Chondrocyte (in vitro differentiated cells): ENCODE data around the gene TNFRSF19. TPM values are rescaled to one million over a fixed set of nuclear protein-coding genes. Genes with fewer than 3 reads are reported as not detected.

Experiments
- DNase-seq: peaks from one replicate; pipeline ENCODE4 v3.0.0; 2021; ENCODE audit warnings: mixed read lengths, low spot score
- H3K27ac Mint-ChIP-seq: one replicate; pipeline ENCODE4 v1.8.0; 2021; ENCODE audit warnings: mild to moderate bottlenecking, moderate library complexity, mixed read lengths; ENCODE audit not compliant: unreplicated experiment
- H3K27me3 Mint-ChIP-seq: 2 replicates; pipeline ENCODE4 v1.8.0; 2021; ENCODE audit warnings: low read depth, mixed read lengths
- H3K36me3 Mint-ChIP-seq: 2 replicates; pipeline ENCODE4 v1.8.0; 2021; ENCODE audit warnings: low read depth, mixed read lengths
- H3K4me1 Mint-ChIP-seq: 2 replicates; pipeline ENCODE4 v1.8.0; 2021; ENCODE audit warnings: low read depth, mild to moderate bottlenecking, mixed read lengths
- H3K4me3 Mint-ChIP-seq: one replicate; pipeline ENCODE4 v1.8.0; 2021; ENCODE audit warnings: mild to moderate bottlenecking, moderate library complexity, mixed read lengths; ENCODE audit not compliant: unreplicated experiment
- H3K9me3 Mint-ChIP-seq: 2 replicates; pipeline ENCODE4 v1.8.0; 2021; ENCODE audit warnings: low read depth, mixed read lengths
- CTCF ChIP-seq: fragments of 200-600 bp; sonication (generic); IDR thresholded peaks from 2 replicates; pipeline ENCODE4 v1.5.0; 2021; ENCODE audit warnings: antibody characterized with exemption, mild to moderate bottlenecking, moderate library complexity
- total RNA-seq: library from RNA; stranded (reverse); gene quantifications from 3 replicates; pipeline ENCODE4 v1.2.1, GENCODE V29; 2021

Gene TNFRSF19
- total RNA-seq, 1 donor from 2014 or later, result 1.3 TPM

GRCh38 chr13:23570921-23571315 lies 706 bp downstream of the TNFRSF19 start:
- Mint-ChIP-seq H3K9me3 (no peaks in the 10 kb centered on the region), H3K27ac (no peak overlapping the region), H3K27me3 (peaks cover 10% of the 10 kb centered on the region), H3K4me3 (no peak overlapping the region), H3K36me3 (no peaks in the 10 kb centered on the region), H3K4me1 (peaks cover 12% of the 10 kb centered on the region)
- no peak for DNase-seq
- TF ChIP-seq CTCF, result peak; percentile 55

GRCh38 chr13:23571431-23571830 lies 1.2 kb downstream of the TNFRSF19 start:
- H3K27ac Mint-ChIP-seq, result no peak overlapping the region
- no peak overlapping the region for H3K4me3 Mint-ChIP-seq
- DNase-seq, result no peak
- H3K27me3 Mint-ChIP-seq, result peaks cover 10% of the 10 kb centered on the region
- no peaks in the 10 kb centered on the region for H3K9me3 Mint-ChIP-seq
- no peaks in the 10 kb centered on the region for H3K36me3 Mint-ChIP-seq
- TF ChIP-seq CTCF, result no peak
- peaks cover 12% of the 10 kb centered on the region for H3K4me1 Mint-ChIP-seq

- Mint-ChIP-seq H3K4me1 (peaks cover 12% of the 10 kb centered on the region), H3K36me3 (no peaks in the 10 kb centered on the region), H3K9me3 (no peaks in the 10 kb centered on the region), H3K27me3 (peaks cover 12% of the 10 kb centered on the region), H3K27ac (no peak overlapping the region), H3K4me3 (no peak overlapping the region)
- no peak for DNase-seq
- TF ChIP-seq CTCF, result no peak
These were observed 2.6 kb downstream of the TNFRSF19 start for GRCh38 chr13:23572836-23573235.

- no peaks in the 10 kb centered on the region for H3K36me3 Mint-ChIP-seq
- no peaks in the 10 kb centered on the region for H3K9me3 Mint-ChIP-seq
- H3K4me1 Mint-ChIP-seq, result peaks cover 16% of the 10 kb centered on the region
- peaks cover 12% of the 10 kb centered on the region for H3K27me3 Mint-ChIP-seq
- TF ChIP-seq CTCF, result no peak
- DNase-seq, result no peak
- H3K27ac Mint-ChIP-seq, result no peak overlapping the region
- H3K4me3 Mint-ChIP-seq, result no peak overlapping the region
These were observed 4.4 kb downstream of the TNFRSF19 start for GRCh38 chr13:23574421-23575145.

- H3K36me3 Mint-ChIP-seq, result no peaks in the 10 kb centered on the region
- no peak for DNase-seq
- TF ChIP-seq CTCF, result no peak
- peaks cover 16% of the 10 kb centered on the region for H3K4me1 Mint-ChIP-seq
- H3K27me3 Mint-ChIP-seq, result peaks cover 13% of the 10 kb centered on the region
- no peak overlapping the region for H3K4me3 Mint-ChIP-seq
- H3K27ac Mint-ChIP-seq, result no peak overlapping the region
- no peaks in the 10 kb centered on the region for H3K9me3 Mint-ChIP-seq
These were observed 5.4 kb downstream of the TNFRSF19 start for GRCh38 chr13:23575632-23576031.
